DMS 273 (cell line): ENCODE measurements around the gene SLC10A7.

Experiments used
- DNase-seq: peaks from one replicate; lab custom pipeline; 2025; ENCODE audit not compliant: unreplicated experiment; lab: John Stamatoyannopoulos, UW

The SLC10A7 gene, protein sequence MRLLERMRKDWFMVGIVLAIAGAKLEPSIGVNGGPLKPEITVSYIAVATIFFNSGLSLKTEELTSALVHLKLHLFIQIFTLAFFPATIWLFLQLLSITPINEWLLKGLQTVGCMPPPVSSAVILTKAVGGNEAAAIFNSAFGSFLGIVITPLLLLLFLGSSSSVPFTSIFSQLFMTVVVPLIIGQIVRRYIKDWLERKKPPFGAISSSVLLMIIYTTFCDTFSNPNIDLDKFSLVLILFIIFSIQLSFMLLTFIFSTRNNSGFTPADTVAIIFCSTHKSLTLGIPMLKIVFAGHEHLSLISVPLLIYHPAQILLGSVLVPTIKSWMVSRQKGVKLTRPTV

DNA sequence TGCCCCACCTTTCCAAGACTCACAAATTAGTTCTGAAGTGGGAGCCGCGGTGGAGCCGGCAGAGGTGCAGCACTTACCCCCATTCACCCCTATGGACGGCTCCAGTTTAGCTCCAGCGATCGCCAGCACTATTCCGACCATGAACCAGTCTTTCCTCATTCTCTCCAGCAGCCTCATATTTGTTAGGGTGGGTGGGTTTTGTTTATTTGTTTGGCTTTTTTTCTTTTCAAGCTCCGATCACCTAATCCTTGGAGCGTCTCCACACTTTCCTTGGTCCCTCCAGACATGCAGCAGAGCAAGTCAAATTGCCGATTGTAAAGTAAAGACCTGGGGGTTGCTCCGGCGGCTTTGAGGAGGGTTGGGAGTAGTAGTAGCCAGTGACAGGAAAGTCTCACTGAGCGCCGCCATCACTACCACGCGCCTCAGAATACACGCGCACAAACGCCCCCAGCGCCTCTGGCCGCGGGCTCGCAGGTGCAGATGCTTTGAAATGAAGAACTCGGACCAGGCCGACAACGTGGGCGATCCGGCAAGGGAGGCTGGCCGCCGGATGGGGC, at the start of gene SLC10A7:
Gene SLC10A7 (minus strand): TSS at position 400 of the 557 bp plus-strand sequence. CDS start 223 bp downstream, at position 177.
- peak; percentile 83 for DNase-seq

DNA sequence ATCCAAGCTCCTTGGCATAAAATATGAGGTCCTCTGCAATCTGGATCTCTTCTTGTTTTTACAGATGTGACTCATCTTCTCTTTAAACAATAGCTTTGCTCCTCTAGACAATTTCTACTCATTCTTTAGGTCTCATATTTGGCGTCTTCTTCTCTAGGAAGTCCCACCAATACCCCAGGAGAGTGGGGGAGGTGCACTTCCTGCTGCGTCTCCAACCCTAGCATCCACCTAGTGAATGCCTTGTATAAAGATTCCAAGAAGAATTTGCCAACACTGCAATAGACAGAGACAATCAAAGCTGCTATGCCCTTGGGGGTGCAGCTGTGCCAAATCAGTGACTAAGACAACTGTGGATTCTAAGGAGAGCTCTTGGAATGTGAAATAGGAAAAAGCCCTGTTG, 45.7 kb upstream of the SLC10A7 start:
- DNase-seq: no peak

- no peak for DNase-seq
Measured at GRCh38 chr4:146564492-146564891, 42.8 kb upstream of the SLC10A7 start.

DNA sequence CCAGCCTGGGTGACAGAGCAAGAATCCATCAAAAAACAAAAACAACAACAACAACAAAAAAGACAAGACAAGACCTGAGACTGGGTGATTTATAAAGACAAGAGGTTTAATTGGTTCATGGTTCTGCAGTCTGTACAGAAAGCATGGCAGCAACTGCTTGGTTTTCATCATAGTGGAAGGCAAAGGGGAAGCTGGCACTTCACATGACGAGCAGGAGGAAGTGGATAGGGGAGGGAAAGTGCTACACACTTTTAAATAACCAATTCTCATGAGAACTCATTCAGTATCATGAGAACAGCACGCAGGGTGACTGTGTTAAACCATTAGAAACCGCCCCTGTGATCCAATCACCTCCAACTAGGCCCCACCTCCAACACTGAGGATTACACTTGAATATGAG, 28.4 kb upstream of the SLC10A7 start:
- DNase-seq: no peak

- DNase-seq: no peak
Measured at GRCh38 chr4:146548443-146548842, 26.7 kb upstream of the SLC10A7 start.

- DNase-seq: peak; percentile 46
Measured at GRCh38 chr4:146545102-146545501, 23.4 kb upstream of the SLC10A7 start.

DNA sequence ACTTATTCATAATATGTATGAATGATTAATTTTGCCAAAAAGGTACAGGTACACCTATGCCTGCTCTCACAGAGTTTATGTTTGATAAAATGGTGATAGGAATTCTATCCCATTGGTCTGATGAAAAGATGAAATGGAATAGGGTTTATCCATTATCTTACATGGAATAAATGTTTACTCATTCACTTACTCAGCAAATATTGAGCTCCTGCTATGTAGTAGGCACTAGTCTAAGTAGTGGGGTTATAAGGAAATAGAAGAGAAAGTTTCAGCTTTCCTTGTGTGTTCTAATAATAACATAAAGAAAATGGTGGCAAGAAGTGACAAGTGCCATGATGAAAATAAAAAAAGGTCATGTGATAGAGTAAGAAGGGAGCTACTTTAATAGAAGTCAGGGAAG, 12.4 kb upstream of the SLC10A7 start:
- DNase-seq: no peak

DNA sequence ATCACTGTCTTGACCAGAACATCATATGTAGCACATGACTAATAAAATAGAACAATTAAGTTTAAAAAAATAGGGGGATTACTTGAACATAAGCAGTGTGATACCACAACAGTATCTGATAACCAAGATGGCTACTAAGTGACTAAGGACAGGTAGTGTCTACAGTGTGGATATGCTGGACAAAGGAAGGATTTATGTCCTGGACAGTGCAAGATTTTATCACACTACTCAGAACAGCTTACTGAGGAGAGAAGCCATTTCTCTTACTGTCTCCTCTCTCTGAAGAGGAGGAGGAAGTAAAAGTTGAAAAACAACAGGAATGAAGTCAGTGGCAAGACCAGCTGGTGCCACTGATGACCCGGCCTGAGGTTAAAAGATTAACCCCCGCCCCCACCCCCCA, 4.0 kb upstream of the SLC10A7 start:
- DNase-seq: no peak

GRCh38 chr4:146524663-146525062, 2.9 kb upstream of the SLC10A7 start:
- no peak for DNase-seq

- DNase-seq: peak; percentile 39
Measured at GRCh38 chr4:146522869-146523205, 1.1 kb upstream of the SLC10A7 start.

- peak; percentile 87 for DNase-seq
Measured at GRCh38 chr4:146522098-146522868, 543 bp upstream of the SLC10A7 start.

- DNase-seq: peak; percentile 60
Measured at GRCh38 chr4:146520896-146521540, 722 bp downstream of the SLC10A7 start.

DNA sequence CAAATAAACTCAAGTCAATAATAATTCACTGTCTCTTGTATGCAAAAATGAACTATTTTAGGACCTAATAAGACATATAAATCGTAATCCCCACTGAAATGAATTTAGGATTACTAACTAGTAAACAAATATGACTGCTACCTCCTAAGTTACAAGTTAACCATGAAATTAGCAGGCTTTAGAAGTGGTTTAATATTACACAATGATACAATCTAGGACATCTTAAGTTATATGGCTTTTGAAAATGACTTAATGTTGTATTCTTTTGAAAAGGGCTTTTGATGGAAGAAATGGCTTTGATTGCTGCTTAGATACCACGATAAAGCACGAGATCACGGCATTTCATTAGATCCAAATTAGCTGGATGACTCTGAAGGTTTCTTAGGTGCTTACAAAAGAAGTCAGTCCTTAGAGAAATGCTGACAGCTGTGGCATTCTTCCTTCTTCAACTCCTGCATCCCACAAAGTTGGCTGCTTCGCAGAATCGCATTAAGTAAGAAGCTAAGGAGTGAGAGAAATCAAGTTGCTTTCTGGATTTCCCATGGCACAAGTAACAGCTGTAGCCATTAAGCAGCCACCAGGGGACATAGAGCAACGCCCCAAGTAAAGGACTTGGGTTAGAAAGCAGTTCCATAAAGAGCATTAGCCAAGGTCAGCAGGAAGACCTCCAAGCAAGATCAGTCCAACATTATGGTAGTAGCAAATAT, 6.9 kb downstream of the SLC10A7 start:
- DNase-seq: peak; percentile 0

DNA sequence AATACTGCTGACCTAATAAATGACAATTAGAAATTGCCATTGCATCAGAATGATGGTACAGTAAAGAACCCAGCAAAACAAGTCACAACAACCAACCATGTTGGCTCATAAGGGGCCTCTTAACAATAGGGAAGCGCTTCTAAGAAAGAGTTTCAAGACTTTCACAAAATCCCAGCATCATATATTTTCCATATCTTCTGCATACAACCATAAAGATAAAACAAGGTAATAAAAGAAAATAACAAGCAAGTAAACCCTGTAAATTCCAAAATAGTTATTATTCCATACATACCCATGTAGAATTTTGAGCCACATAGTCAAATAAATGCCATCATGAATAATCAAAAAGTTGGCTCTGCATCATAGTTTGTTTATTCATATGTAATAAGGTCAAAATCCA, 8.2 kb downstream of the SLC10A7 start:
- no peak for DNase-seq

- DNase-seq: no peak
Measured at GRCh38 chr4:146511381-146511780, 10.4 kb downstream of the SLC10A7 start.

GRCh38 chr4:146510942-146511341, 10.8 kb downstream of the SLC10A7 start:
- DNase-seq: no peak

DNA sequence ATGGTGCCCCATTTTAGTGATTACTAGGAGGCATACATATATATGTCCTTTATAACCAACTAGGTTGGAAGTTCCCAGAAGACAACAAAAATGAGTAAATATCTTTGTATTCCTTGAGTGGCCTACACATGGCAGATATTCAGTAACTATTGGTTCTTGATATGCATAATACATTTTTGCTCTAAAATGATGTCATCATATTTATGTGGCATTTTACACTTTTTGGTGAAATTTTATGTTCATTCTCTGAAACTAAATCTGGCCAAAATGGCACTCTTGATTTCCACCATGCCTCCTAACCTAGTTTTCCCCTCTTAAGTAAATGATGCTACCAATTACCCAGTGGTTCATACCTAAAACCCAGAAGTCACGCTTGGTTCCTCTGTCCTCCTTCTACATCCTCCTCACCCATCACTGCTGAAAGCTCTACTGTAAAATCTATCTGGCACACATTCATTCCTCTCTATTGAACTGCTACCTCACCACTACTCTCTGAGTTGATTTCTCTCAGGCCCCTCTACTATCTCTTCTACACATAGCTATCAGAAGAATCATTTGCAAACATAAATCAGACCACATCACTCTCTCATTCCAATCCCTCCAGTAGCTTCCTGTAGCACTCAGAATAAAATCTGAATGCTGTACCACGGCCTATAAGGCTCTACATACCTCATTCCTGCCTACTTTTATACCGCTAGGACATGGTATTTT, 13.4 kb downstream of the SLC10A7 start:
- DNase-seq: no peak

DNA sequence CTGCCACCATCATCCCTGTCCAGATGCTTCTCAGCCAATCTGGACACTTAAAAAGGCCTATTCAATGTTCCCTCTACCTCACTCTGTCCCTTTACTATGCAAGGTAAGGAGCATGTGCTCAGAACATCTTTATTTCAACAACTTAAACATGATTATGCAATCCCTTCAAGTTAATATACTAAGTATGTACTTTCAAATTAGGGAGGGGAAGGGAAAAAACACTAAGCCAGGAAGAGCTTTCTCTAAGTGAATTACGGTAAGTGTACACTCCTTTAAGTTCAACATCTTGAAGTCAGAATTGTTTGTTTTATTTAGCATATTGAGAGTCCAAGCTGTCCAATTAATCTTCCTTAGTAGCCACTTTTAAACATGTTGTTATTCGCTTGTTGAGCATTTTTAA, 14.1 kb downstream of the SLC10A7 start:
- no peak for DNase-seq

GRCh38 chr4:146506272-146506671, 15.5 kb downstream of the SLC10A7 start:
- no peak for DNase-seq

- DNase-seq: no peak
Measured at GRCh38 chr4:146500216-146500615, 21.5 kb downstream of the SLC10A7 start.
